Neutrophil (primary cell): Measurements from ENCODE around the gene ISCU.

Experiments
- H3K27ac ChIP-seq: fragments of 200-600 bp; sonication (generic); 2 replicates; pipeline ENCODE4 v1.5.1; 2016; ENCODE audit warnings: mild to moderate bottlenecking, moderate library complexity
- H3K27me3 ChIP-seq: fragments of 200-600 bp; sonication (generic); 2 replicates; pipeline ENCODE4 v1.6.0; 2016; ENCODE audit warnings: mild to moderate bottlenecking
- H3K36me3 ChIP-seq: fragments of 200-600 bp; sonication (generic); 2 replicates; pipeline ENCODE4 v1.5.1; 2017
- H3K4me1 ChIP-seq, 2 experiments: fragments of 200-600 bp in 1 of 2; sonication (generic) in 1 of 2; 1 replicate in 1 of 2; 2 replicates in 1 of 2; pipeline versions ENCODE4 v1.5.1 to v1.6.1; 2013 to 2016; ENCODE audit warnings: low read depth in 1 of 2, low read length in 1 of 2, mild to moderate bottlenecking in 1 of 2, moderate library complexity in 1 of 2; ENCODE audit not compliant: control insufficient read depth in 1 of 2, insufficient read depth in 1 of 2
- H3K4me3 ChIP-seq, 2 experiments: fragments of 200-600 bp in 1 of 2; sonication (generic) in 1 of 2; 1 replicate in 1 of 2; 2 replicates in 1 of 2; pipeline ENCODE4 v1.5.1; 2013 to 2016; ENCODE audit warnings: low read depth in 1 of 2, low read length in 1 of 2, mild to moderate bottlenecking in 1 of 2, moderate library complexity in 1 of 2
- H3K9me3 ChIP-seq: fragments of 200-600 bp; sonication (generic); 2 replicates; pipeline ENCODE4 v1.5.1; 2016
- CTCF ChIP-seq: fragments of 200-600 bp; sonication (generic); IDR thresholded peaks from 2 replicates; pipeline ENCODE4 v1.5.1; 2016; ENCODE audit warnings: antibody characterized with exemption

ISCU gene

GRCh38 chr12:108602976-108603704 is 40.7 kb downstream of the ISCU start:
- Histone ChIP-seq H3K9me3 (no peaks in the 10 kb centered on the region), H3K27me3 (peaks cover 2% of the 10 kb centered on the region), H3K4me3 (no peak overlapping the region), H3K4me1 (no peaks in the 10 kb centered on the region), H3K36me3 (no peaks in the 10 kb centered on the region), H3K27ac (no peak overlapping the region)
- no peak for TF ChIP-seq CTCF

GRCh38 chr12:108603743-108604142 is 41.3 kb downstream of the ISCU start:
- no peaks in the 10 kb centered on the region for H3K36me3 ChIP-seq
- TF ChIP-seq CTCF = no peak
- peaks cover 2% of the 10 kb centered on the region for H3K27me3 ChIP-seq
- H3K9me3 ChIP-seq = no peaks in the 10 kb centered on the region
- no peak overlapping the region for H3K27ac ChIP-seq
- H3K4me1 ChIP-seq = no peaks in the 10 kb centered on the region
- H3K4me3 ChIP-seq = no peak overlapping the region

- TF ChIP-seq CTCF = no peak
- Histone ChIP-seq H3K36me3 (no peaks in the 10 kb centered on the region), H3K4me1 (no peaks in the 10 kb centered on the region), H3K27me3 (peaks cover 8% of the 10 kb centered on the region), H3K9me3 (no peaks in the 10 kb centered on the region), H3K4me3 (no peak overlapping the region), H3K27ac (no peak overlapping the region)
Observed at GRCh38 chr12:108604208-108604941, 42.0 kb downstream of the ISCU start.

GRCh38 chr12:108605000-108605689 is 42.7 kb downstream of the ISCU start:
- Histone ChIP-seq H3K4me1 (no peaks in the 10 kb centered on the region), H3K27ac (no peak overlapping the region), H3K36me3 (no peaks in the 10 kb centered on the region), H3K27me3 (peaks cover 16% of the 10 kb centered on the region), H3K4me3 (no peak overlapping the region), H3K9me3 (no peaks in the 10 kb centered on the region)
- no peak for TF ChIP-seq CTCF

GRCh38 chr12:108605690-108606406 is 43.5 kb downstream of the ISCU start:
- H3K36me3 ChIP-seq = no peaks in the 10 kb centered on the region
- no peak overlapping the region for H3K4me3 ChIP-seq
- H3K27ac ChIP-seq = no peak overlapping the region
- TF ChIP-seq CTCF = no peak
- H3K4me1 ChIP-seq = no peaks in the 10 kb centered on the region
- peaks cover 18% of the 10 kb centered on the region for H3K27me3 ChIP-seq
- no peaks in the 10 kb centered on the region for H3K9me3 ChIP-seq
